DMS79 treated with DMSO at 0.1 percent for 48 hours (cell line): ENCODE measurements around the gene GFOD2.

ENCODE experiments used
- DNase-seq: peaks from one replicate; lab custom pipeline; 2025; lab: John Stamatoyannopoulos, UW

GFOD2 gene

GRCh38 chr16:67731753-67732095 lies 12.6 kb upstream of the GFOD2 start:
- peak; percentile 62 for DNase-seq

GRCh38 chr16:67731071-67731752 lies 12.1 kb upstream of the GFOD2 start:
- DNase-seq, result no peak

GRCh38 chr16:67730326-67730725 lies 11.2 kb upstream of the GFOD2 start:
- no peak for DNase-seq

- no peak for DNase-seq
These were observed 10.6 kb upstream of the GFOD2 start for GRCh38 chr16:67729636-67730248.

GRCh38 chr16:67727521-67728485 lies 8.7 kb upstream of the GFOD2 start:
- no peak for DNase-seq

- DNase-seq, result no peak
These were observed 7.3 kb upstream of the GFOD2 start for GRCh38 chr16:67726106-67727034.

GRCh38 chr16:67723911-67724305 lies 4.8 kb upstream of the GFOD2 start:
- DNase-seq, result no peak

- no peak for DNase-seq
These were observed 4.2 kb upstream of the GFOD2 start for GRCh38 chr16:67723151-67723910.

GRCh38 chr16:67720236-67720635 lies 1.1 kb upstream of the GFOD2 start:
- DNase-seq, result no peak

- peak; percentile 6 for DNase-seq
These were observed 645 bp upstream of the GFOD2 start for GRCh38 chr16:67719778-67720144.

- DNase-seq, result no peak
These were observed 458 bp downstream of the GFOD2 start for GRCh38 chr16:67718668-67719047.

- no peak for DNase-seq
These were observed 3.0 kb downstream of the GFOD2 start for GRCh38 chr16:67716097-67716496.

- no peak for DNase-seq
These were observed 4.6 kb downstream of the GFOD2 start for GRCh38 chr16:67714522-67714921.

- no peak for DNase-seq
These were observed 5.4 kb downstream of the GFOD2 start for GRCh38 chr16:67713647-67714273.

GRCh38 chr16:67710607-67711006 lies 8.5 kb downstream of the GFOD2 start:
- no peak for DNase-seq

GRCh38 chr16:67709050-67709449 lies 10.1 kb downstream of the GFOD2 start:
- no peak for DNase-seq

GRCh38 chr16:67708368-67708771 lies 10.7 kb downstream of the GFOD2 start:
- no peak for DNase-seq

- DNase-seq, result no peak
These were observed 11.3 kb downstream of the GFOD2 start for GRCh38 chr16:67707790-67708189.

- DNase-seq, result no peak
These were observed 11.9 kb downstream of the GFOD2 start for GRCh38 chr16:67707210-67707609.

GRCh38 chr16:67704110-67704509 lies 15.0 kb downstream of the GFOD2 start:
- no peak for DNase-seq

GRCh38 chr16:67703626-67704025 lies 15.5 kb downstream of the GFOD2 start:
- no peak for DNase-seq
